Astrocyte of the spinal cord (primary cell): ENCODE data around the gene PPOX.
A peak's percentile ranks its signal among the peaks of the same experiment; 100 is the strongest.

Source experiments
- DNase-seq: peaks from one replicate; pipeline ENCODE4 v3.0.0; 2011; ENCODE audit warnings: low read depth, low spot score
- H3K4me3 ChIP-seq: 2 replicates; pipeline ENCODE4 v1.5.1; 2011; ENCODE audit warnings: low read depth, mild to moderate bottlenecking, low read length, moderate library complexity
- CTCF ChIP-seq: IDR thresholded peaks from 2 replicates; pipeline ENCODE4 v1.5.1; 2012; ENCODE audit warnings: low read depth, mild to moderate bottlenecking, low read length, inconsistent platforms
- in situ Hi-C: cut with HindIII; loops from 2 replicates; pipeline ENCODE4 v1.10.0; 2017; ENCODE audit warnings: low sequenced_read_pairs

Gene PPOX

GRCh38 chr1:161177936-161178244, 11.7 kb downstream of the PPOX start:
- peak overlapping the region; percentile 96 for H3K4me3 ChIP-seq
- in situ Hi-C loops, result no loop called here
- no peak for TF ChIP-seq CTCF
- DNase-seq, result no peak

- TF ChIP-seq CTCF, result no peak
- no peak for DNase-seq
- no peak overlapping the region for H3K4me3 ChIP-seq
- in situ Hi-C loops, result no loop called here
These were observed 13.5 kb downstream of the PPOX start for GRCh38 chr1:161179698-161180097.

GRCh38 chr1:161180639-161181038, 14.4 kb downstream of the PPOX start:
- in situ Hi-C loops, result no loop called here
- DNase-seq, result no peak
- TF ChIP-seq CTCF, result peak; percentile 40
- H3K4me3 ChIP-seq, result no peak overlapping the region

- DNase-seq, result peak; percentile 56
- no peak for TF ChIP-seq CTCF
- in situ Hi-C loops, result no loop called here
- H3K4me3 ChIP-seq, result no peak overlapping the region
These were observed 16.0 kb downstream of the PPOX start for GRCh38 chr1:161182214-161182613.

- no peak for TF ChIP-seq CTCF
- in situ Hi-C loops, result no loop called here
- H3K4me3 ChIP-seq, result no peak overlapping the region
- peak; percentile 57 for DNase-seq
These were observed 19.1 kb downstream of the PPOX start for GRCh38 chr1:161185282-161185682.

- in situ Hi-C loops, result no loop called here
- TF ChIP-seq CTCF, result no peak
- DNase-seq, result no peak
- no peak overlapping the region for H3K4me3 ChIP-seq
These were observed 19.6 kb downstream of the PPOX start for GRCh38 chr1:161185732-161186311.

- H3K4me3 ChIP-seq, result no peak overlapping the region
- no peak for TF ChIP-seq CTCF
- in situ Hi-C loops, result no loop called here
- DNase-seq, result no peak
These were observed 21.1 kb downstream of the PPOX start for GRCh38 chr1:161187311-161187710.
